HCT116 (cell line): ENCODE measurements around the gene WHAMM. TPM values are rescaled to one million over a fixed set of nuclear protein-coding genes. Genes with fewer than 3 reads are reported as not detected.

Source experiments
- ATAC-seq: fragments of 200-7000 bp; cut with Tn5 transposase; 2 replicates; pipeline ENCODE4 v1.9.1; 2020; ENCODE audit warnings: mild to moderate bottlenecking, moderate library complexity
- BruUV-seq: library from RNA; stranded (reverse); fragments of 400-500 nt; replicated peaks from 2 replicates; lab custom pipeline; 2021; lab: Mats Ljungman, UMichigan
- CTCF ChIA-PET: fragments of 300-600 bp; sonication (Branson Sonifier 250); formaldehyde crosslinking; loops from one replicate; lab custom pipeline; 2021; ENCODE audit warnings: antibody characterized with exemption; lab: Charles Lee
- POLR2A ChIA-PET: fragments of 300-600, 350-600 bp; sonication (Branson Sonifier 250); formaldehyde crosslinking; loops from one replicate; lab custom pipeline; 2021; ENCODE audit warnings: antibody characterized with exemption; lab: Charles Lee
- RAD21 ChIA-PET, 2 experiments: fragments of 300-600 bp; sonication (Branson Sonifier 250); formaldehyde crosslinking; loops; one replicate each; lab custom pipeline; 2023; ENCODE audit warnings: low total read pairs in 2 of 2; ENCODE audit not compliant: uncharacterized antibody in 2 of 2, unreplicated experiment in 2 of 2, low non-redundant PET in 1 of 2; lab: Charles Lee
- DNase-seq: peaks from one replicate; pipeline ENCODE4 v3.0.0-alpha.2; 2010; ENCODE audit warnings: low read depth, low spot score
- H2AFZ ChIP-seq: fragments of 200-600 bp; shearing (Covaris generic), sonication (generic); 2 replicates; pipeline ENCODE4 v1.6.1; 2017; ENCODE audit warnings: low read depth, mixed run types, mixed read lengths, antibody characterized with exemption, low read length; ENCODE audit not compliant: poor library complexity, severe bottlenecking
- H3K27ac ChIP-seq: 2 replicates; pipeline ENCODE4 v1.5.1; 2012; ENCODE audit warnings: low read depth, low read length
- H3K27me3 ChIP-seq: fragments of 200-600 bp; sonication (generic); 2 replicates; pipeline ENCODE4 v1.6.1; 2016; ENCODE audit warnings: mixed run types, low read length, mixed read lengths; ENCODE audit not compliant: insufficient read depth
- H3K36me3 ChIP-seq, 2 experiments: fragments of 200-500 bp in 1 of 2; fragments of 200-600 bp in 1 of 2; sonication (Bioruptor generic) in 1 of 2; sonication (generic) in 1 of 2; 2 replicates each; pipeline versions ENCODE4 v1.5.1 to v1.6.1; 2014 to 2016; ENCODE audit warnings: low read length in 2 of 2, inconsistent platforms in 1 of 2, mixed read lengths in 1 of 2, mixed run types in 1 of 2; ENCODE audit not compliant: insufficient read depth in 2 of 2, control insufficient read depth in 1 of 2
- H3K4me1 ChIP-seq, 2 experiments: fragments of 200-600 bp in 1 of 2; sonication (generic) in 1 of 2; 2 replicates each; pipeline versions ENCODE4 v1.5.1 to v1.6.1; 2012 to 2017; ENCODE audit warnings: low read length in 2 of 2, inconsistent platforms in 1 of 2, mild to moderate bottlenecking in 1 of 2, mixed read lengths in 1 of 2, mixed run types in 1 of 2, moderate library complexity in 1 of 2; ENCODE audit not compliant: insufficient read depth in 2 of 2, control insufficient read depth in 1 of 2
- H3K4me2 ChIP-seq: fragments of 200-600 bp; sonication (generic); 2 replicates; pipeline ENCODE4 v1.6.1; 2017; ENCODE audit warnings: mixed run types, low read length, mixed read lengths
- H3K4me3 ChIP-seq, 2 experiments: fragments of 200-600 bp in 1 of 2; sonication (generic) in 1 of 2; replicated peaks in 1 of 2; 2 replicates each; pipeline ENCODE4 v1.5.1; 2011 to 2016; ENCODE audit warnings: low read length in 2 of 2, control low read depth in 1 of 2, low read depth in 1 of 2, mild to moderate bottlenecking in 1 of 2, mixed read lengths in 1 of 2, mixed run types in 1 of 2
- H3K79me2 ChIP-seq: fragments of 200-600 bp; sonication (generic); 2 replicates; pipeline ENCODE4 v1.6.1; 2017; ENCODE audit warnings: mild to moderate bottlenecking, mixed run types, low read length, moderate library complexity, mixed read lengths; ENCODE audit not compliant: insufficient read depth
- H3K9ac ChIP-seq: fragments of 200-600 bp; sonication (generic); 2 replicates; pipeline ENCODE4 v1.6.1; 2016; ENCODE audit warnings: low read length, mixed read lengths
- H3K9me2 ChIP-seq: fragments of 200-600 bp; sonication (generic), shearing (Covaris generic); 2 replicates; pipeline ENCODE4 v1.6.1; 2017; ENCODE audit warnings: mixed run types, mild to moderate bottlenecking, moderate library complexity; ENCODE audit not compliant: insufficient read depth
- H3K9me3 ChIP-seq, 2 experiments: fragments of 200-500 bp in 1 of 2; fragments of 200-600 bp in 1 of 2; sonication (Bioruptor generic) in 1 of 2; sonication (generic) in 1 of 2; 2 replicates each; pipeline ENCODE4 v1.6.1; 2014 to 2017; ENCODE audit warnings: low read length in 2 of 2, mixed read lengths in 2 of 2, inconsistent platforms in 1 of 2, low read depth in 1 of 2, mild to moderate bottlenecking in 1 of 2, mixed run types in 1 of 2, moderate library complexity in 1 of 2; ENCODE audit not compliant: control insufficient read depth in 1 of 2, insufficient read depth in 1 of 2
- H4K20me1 ChIP-seq: fragments of 200-600 bp; sonication (generic), shearing (Covaris generic); 2 replicates; pipeline ENCODE4 v1.6.1; 2017; ENCODE audit warnings: mixed run types, mild to moderate bottlenecking, moderate library complexity; ENCODE audit not compliant: insufficient read depth
- CBX3 ChIP-seq: IDR thresholded peaks from 2 replicates; pipeline ENCODE4 v1.6.1; 2012; ENCODE audit warnings: low read depth
- CEBPB ChIP-seq: IDR thresholded peaks from 2 replicates; pipeline ENCODE4 v1.6.1; 2012; ENCODE audit warnings: low read depth
- EGR1 ChIP-seq: IDR thresholded peaks from 2 replicates; pipeline ENCODE4 v1.6.1; 2012; ENCODE audit warnings: low read depth
- ELF1 ChIP-seq: IDR thresholded peaks from 2 replicates; pipeline ENCODE4 v1.6.1; 2012; ENCODE audit warnings: low read depth, borderline replicate concordance
- EZH2 ChIP-seq: fragments of 200-600 bp; sonication (generic); IDR thresholded peaks from 2 replicates; pipeline ENCODE4 v1.6.1; 2017; ENCODE audit warnings: antibody characterized with exemption, mixed run types
- EZH2phosphoT487 ChIP-seq: fragments of 200-600 bp; IDR thresholded peaks from 2 replicates; pipeline ENCODE4 v1.6.1; 2018; ENCODE audit warnings: antibody characterized with exemption, borderline replicate concordance
- FOSL1 ChIP-seq: IDR thresholded peaks from 2 replicates; pipeline ENCODE4 v1.6.1; 2012; ENCODE audit warnings: low read depth
- JUND ChIP-seq: IDR thresholded peaks from 2 replicates; pipeline ENCODE4 v1.6.1; 2012
- RAD21 ChIP-seq: IDR thresholded peaks from 2 replicates; pipeline ENCODE4 v1.6.1; 2012; ENCODE audit warnings: low read depth, mild to moderate bottlenecking
- SIN3A ChIP-seq: IDR thresholded peaks from 2 replicates; pipeline ENCODE4 v1.6.1; 2012; ENCODE audit warnings: low read depth
- SP1 ChIP-seq: IDR thresholded peaks from 2 replicates; pipeline ENCODE4 v1.6.1; 2012; ENCODE audit warnings: low read depth
- SRF ChIP-seq: IDR thresholded peaks from 2 replicates; pipeline ENCODE4 v1.6.1; 2012; ENCODE audit warnings: low read depth
- TCF7L2 ChIP-seq: IDR thresholded peaks from 2 replicates; pipeline ENCODE4 v1.7.0; 2011; ENCODE audit warnings: borderline replicate concordance, inconsistent platforms; ENCODE audit not compliant: insufficient read depth, insufficient read length; ENCODE audit errors: extremely low read depth
- ZFX ChIP-seq: fragments of 450-650 bp; IDR thresholded peaks from 2 replicates; pipeline ENCODE4 v1.6.1; 2017
- ZNF274 ChIP-seq: fragments of 200-500 bp; sonication (Bioruptor generic); IDR thresholded peaks from 2 replicates; pipeline ENCODE4 v1.6.1; 2014; ENCODE audit warnings: mild to moderate bottlenecking, low read depth, low read length, inconsistent platforms
- intact Hi-C: fragments of 100-400 bp; cut with micrococcal nuclease; formaldehyde crosslinking; loops from 2 replicates; pipeline ENCODE4 v1.10.0; 2022
- total RNA-seq: library from RNA; stranded (reverse); gene quantifications from one replicate; pipeline ENCODE4 v1.2.1, GENCODE V29; 2021; ENCODE audit not compliant: unreplicated experiment
- TF ChIP-seq, protein P1 (sequence below): IDR thresholded peaks from 2 replicates; pipeline ENCODE4 v1.6.1; 2011; ENCODE audit warnings: mild to moderate bottlenecking, low read length, moderate library complexity; ENCODE audit not compliant: insufficient replicate concordance; ENCODE audit errors: extremely low read depth
- TF ChIP-seq, protein P2 (sequence below): IDR thresholded peaks from 2 replicates; pipeline ENCODE4 v1.6.1; 2012
- TF ChIP-seq, protein P3 (sequence below): IDR thresholded peaks from 2 replicates; pipeline ENCODE4 v1.6.1; 2012; ENCODE audit warnings: low read depth
- TF ChIP-seq, protein P4 (sequence below): IDR thresholded peaks from 2 replicates; pipeline ENCODE4 v1.6.1; 2012
- TF ChIP-seq, protein P5 (sequence below), 3 experiments: fragments of 200-600 bp in 1 of 3; sonication (generic) in 1 of 3; IDR thresholded peaks in 2 of 3; conservative IDR thresholded peaks in 1 of 3; 2 replicates each; pipeline ENCODE4 v1.5.1; 2012 to 2017; ENCODE audit warnings: low read depth in 2 of 3, low read length in 2 of 3, antibody characterized with exemption in 1 of 3, borderline replicate concordance in 1 of 3, control low read depth in 1 of 3, mild to moderate bottlenecking in 1 of 3, mixed read lengths in 1 of 3, mixed run types in 1 of 3, moderate library complexity in 1 of 3; ENCODE audit not compliant: insufficient read depth in 1 of 3

The WHAMM gene
- total RNA-seq, 1 experiment from 2014 or later: 7.1 TPM

DNA sequence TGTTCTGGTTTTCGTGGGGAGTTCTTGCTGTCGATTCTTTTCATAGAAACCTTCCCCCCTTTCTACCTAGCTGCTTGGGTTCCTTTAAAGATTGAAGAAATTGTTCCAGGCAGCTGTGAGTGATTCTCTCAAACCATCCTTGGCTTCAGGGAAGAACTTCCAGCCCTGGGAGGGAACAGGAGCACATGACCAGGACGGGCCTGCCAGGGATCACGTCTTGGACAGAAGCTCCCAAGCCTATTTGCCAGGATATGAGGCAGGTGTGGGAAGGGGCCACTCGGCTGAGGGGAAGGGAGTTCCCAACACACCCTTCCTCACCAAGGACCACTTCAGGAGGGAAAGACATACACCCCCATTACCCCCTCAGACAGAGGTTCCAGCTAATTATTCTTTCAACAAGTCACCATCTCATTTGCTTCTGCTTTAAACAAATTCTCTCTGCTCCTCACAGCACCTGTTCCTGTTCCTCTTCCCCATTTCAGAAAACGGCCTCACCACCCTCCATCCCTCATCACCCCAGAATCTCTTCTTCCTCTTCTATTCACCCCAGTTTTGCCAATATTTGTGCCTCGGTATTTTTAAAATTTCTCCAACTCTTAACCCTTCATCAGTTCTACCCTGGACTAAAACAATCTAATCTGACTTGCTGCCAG, 62.5 kb downstream of the WHAMM start:
- Histone ChIP-seq H3K27me3 (no peaks in the 10 kb centered on the region), H3K4me2 (no peak overlapping the region), H3K4me3 (no peak overlapping the region), H3K27ac (no peak overlapping the region), H3K79me2 (no peaks in the 10 kb centered on the region), H3K9me2 (no peaks in the 10 kb centered on the region), H2AFZ (no peak overlapping the region), H3K36me3 (no peaks in the 10 kb centered on the region), H4K20me1 (no peaks in the 10 kb centered on the region), H3K9me3 (no peaks in the 10 kb centered on the region), H3K9ac (no peak overlapping the region), H3K4me1 (peaks cover 0 to 11% of the 10 kb centered on the region in 2 experiments; a peak in 1 of 4 replicates)
- TF ChIP-seq CEBPB (no peak), SP1 (no peak), ZNF274 (no peak), SRF (no peak), TCF7L2 (no peak), RAD21 (no peak), ZFX (no peak), EZH2phosphoT487 (no peak), SIN3A (no peak), EGR1 (no peak), FOSL1 (no peak), ELF1 (no peak), EZH2 (no peak), CBX3 (no peak), JUND (no peak)
- TF ChIP-seq, protein P1, sequence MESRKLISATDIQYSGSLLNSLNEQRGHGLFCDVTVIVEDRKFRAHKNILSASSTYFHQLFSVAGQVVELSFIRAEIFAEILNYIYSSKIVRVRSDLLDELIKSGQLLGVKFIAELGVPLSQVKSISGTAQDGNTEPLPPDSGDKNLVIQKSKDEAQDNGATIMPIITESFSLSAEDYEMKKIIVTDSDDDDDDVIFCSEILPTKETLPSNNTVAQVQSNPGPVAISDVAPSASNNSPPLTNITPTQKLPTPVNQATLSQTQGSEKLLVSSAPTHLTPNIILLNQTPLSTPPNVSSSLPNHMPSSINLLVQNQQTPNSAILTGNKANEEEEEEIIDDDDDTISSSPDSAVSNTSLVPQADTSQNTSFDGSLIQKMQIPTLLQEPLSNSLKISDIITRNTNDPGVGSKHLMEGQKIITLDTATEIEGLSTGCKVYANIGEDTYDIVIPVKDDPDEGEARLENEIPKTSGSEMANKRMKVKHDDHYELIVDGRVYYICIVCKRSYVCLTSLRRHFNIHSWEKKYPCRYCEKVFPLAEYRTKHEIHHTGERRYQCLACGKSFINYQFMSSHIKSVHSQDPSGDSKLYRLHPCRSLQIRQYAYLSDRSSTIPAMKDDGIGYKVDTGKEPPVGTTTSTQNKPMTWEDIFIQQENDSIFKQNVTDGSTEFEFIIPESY: no peak
- TF ChIP-seq, protein P2, sequence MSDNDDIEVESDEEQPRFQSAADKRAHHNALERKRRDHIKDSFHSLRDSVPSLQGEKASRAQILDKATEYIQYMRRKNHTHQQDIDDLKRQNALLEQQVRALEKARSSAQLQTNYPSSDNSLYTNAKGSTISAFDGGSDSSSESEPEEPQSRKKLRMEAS: no peak
- TF ChIP-seq, protein P3, sequence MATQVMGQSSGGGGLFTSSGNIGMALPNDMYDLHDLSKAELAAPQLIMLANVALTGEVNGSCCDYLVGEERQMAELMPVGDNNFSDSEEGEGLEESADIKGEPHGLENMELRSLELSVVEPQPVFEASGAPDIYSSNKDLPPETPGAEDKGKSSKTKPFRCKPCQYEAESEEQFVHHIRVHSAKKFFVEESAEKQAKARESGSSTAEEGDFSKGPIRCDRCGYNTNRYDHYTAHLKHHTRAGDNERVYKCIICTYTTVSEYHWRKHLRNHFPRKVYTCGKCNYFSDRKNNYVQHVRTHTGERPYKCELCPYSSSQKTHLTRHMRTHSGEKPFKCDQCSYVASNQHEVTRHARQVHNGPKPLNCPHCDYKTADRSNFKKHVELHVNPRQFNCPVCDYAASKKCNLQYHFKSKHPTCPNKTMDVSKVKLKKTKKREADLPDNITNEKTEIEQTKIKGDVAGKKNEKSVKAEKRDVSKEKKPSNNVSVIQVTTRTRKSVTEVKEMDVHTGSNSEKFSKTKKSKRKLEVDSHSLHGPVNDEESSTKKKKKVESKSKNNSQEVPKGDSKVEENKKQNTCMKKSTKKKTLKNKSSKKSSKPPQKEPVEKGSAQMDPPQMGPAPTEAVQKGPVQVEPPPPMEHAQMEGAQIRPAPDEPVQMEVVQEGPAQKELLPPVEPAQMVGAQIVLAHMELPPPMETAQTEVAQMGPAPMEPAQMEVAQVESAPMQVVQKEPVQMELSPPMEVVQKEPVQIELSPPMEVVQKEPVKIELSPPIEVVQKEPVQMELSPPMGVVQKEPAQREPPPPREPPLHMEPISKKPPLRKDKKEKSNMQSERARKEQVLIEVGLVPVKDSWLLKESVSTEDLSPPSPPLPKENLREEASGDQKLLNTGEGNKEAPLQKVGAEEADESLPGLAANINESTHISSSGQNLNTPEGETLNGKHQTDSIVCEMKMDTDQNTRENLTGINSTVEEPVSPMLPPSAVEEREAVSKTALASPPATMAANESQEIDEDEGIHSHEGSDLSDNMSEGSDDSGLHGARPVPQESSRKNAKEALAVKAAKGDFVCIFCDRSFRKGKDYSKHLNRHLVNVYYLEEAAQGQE: no peak
- TF ChIP-seq, protein P4, sequence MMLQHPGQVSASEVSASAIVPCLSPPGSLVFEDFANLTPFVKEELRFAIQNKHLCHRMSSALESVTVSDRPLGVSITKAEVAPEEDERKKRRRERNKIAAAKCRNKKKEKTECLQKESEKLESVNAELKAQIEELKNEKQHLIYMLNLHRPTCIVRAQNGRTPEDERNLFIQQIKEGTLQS: no peak
- TF ChIP-seq, protein P5, sequence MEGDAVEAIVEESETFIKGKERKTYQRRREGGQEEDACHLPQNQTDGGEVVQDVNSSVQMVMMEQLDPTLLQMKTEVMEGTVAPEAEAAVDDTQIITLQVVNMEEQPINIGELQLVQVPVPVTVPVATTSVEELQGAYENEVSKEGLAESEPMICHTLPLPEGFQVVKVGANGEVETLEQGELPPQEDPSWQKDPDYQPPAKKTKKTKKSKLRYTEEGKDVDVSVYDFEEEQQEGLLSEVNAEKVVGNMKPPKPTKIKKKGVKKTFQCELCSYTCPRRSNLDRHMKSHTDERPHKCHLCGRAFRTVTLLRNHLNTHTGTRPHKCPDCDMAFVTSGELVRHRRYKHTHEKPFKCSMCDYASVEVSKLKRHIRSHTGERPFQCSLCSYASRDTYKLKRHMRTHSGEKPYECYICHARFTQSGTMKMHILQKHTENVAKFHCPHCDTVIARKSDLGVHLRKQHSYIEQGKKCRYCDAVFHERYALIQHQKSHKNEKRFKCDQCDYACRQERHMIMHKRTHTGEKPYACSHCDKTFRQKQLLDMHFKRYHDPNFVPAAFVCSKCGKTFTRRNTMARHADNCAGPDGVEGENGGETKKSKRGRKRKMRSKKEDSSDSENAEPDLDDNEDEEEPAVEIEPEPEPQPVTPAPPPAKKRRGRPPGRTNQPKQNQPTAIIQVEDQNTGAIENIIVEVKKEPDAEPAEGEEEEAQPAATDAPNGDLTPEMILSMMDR (IDR thresholded peaks at IDR 0.05 in 2 of 3, conservative IDR thresholded peaks at IDR 0.05 in 1 of 3; ENCODE audit: borderline replicate concordance in 1 of 3, insufficient read depth in 1 of 3, low read depth in 2 of 3, low read length in 2 of 3): no peak
- RAD21 ChIA-PET: no interaction called here
- DNase-seq (no peak), ATAC-seq (no peak)
- POLR2A ChIA-PET: interaction anchor here (0.6 kb wide), 1 partner anchor 11 kb away, joined by 3 read pairs; no protein-coding TSS in a partner anchor
- intact Hi-C loops: no loop called here
- BruUV-seq: no TSS peak
- CTCF ChIA-PET: no interaction called here
